Panc1 (cell line): ENCODE measurements around the gene AMN.

Source experiments
- CTCF ChIP-seq: fragments of 450-650 bp; IDR thresholded peaks from 2 replicates; pipeline ENCODE4 v1.5.1; 2017; ENCODE audit warnings: mild to moderate bottlenecking
- REST ChIP-seq, 2 experiments: IDR thresholded peaks; 2 replicates each; pipeline ENCODE4 v1.6.1; 2011 to 2012; ENCODE audit warnings: low read depth in 2 of 2, control low read depth in 1 of 2, low read length in 1 of 2, mild to moderate bottlenecking in 1 of 2, moderate library complexity in 1 of 2; ENCODE audit not compliant: insufficient read depth in 1 of 2

DNA sequence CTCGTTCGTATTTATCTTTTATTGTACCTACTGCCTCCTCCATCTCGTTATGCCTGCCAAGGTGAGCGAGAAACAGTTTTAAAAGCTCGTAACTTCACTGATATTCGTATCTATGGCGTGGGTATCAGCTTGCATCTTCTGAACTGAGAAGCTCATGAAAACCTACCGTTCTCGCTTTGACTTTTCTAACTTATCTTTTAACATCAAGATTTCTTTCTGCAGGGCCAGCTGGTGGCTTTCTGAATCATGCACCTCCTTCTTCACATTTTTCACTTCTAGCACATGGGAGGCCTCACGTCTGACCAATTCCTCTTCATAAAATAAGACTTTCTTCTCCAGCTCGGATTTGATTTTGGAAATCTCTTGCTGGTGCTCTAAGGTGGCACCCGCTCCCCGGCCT lies 45.8 kb downstream of the AMN start:
- TF ChIP-seq CTCF, result no peak
- no peak for TF ChIP-seq REST (IDR thresholded peaks at IDR 0.05; ENCODE audit: insufficient read depth in 1 of 2, low read depth in 2 of 2, low read length in 1 of 2)
